H1 (cell line): ENCODE results near the gene RAB3IL1. TPM values are rescaled to one million over a fixed set of nuclear protein-coding genes. Genes with fewer than 3 reads are reported as not detected.

Experiments
- CTCF ChIA-PET: fragments of 300-600 bp; sonication (Branson Sonifier 250); formaldehyde crosslinking; loops from one replicate; lab custom pipeline; 2021; ENCODE audit not compliant: partially characterized antibody; lab: Charles Lee
- POLR2A ChIA-PET: fragments of 300-600 bp; sonication (Branson Sonifier 250); formaldehyde crosslinking; loops from one replicate; lab custom pipeline; 2021; ENCODE audit warnings: inconsistent platforms; ENCODE audit not compliant: partially characterized antibody; lab: Charles Lee
- DNase-seq, 2 experiments: peaks; one replicate each; pipeline versions ENCODE4 v3.0.0 to v3.0.0-alpha.2; 2010 to 2022; ENCODE audit warnings: low spot score in 2 of 2, low read depth in 1 of 2, mixed read lengths in 1 of 2
- FAIRE-seq: peaks from 2 replicates; lab custom pipeline; 2011; peaks lifted over from hg19 to GRCh38; lab: Jason Lieb, UNC
- H2AFZ ChIP-seq: 2 replicates; pipeline ENCODE4 v1.8.1; 2012; ENCODE audit warnings: low read length, inconsistent platforms
- H2AK5ac ChIP-seq: 2 replicates; pipeline ENCODE4 v1.6.1; 2013; ENCODE audit warnings: low read depth, low read length
- H2BK120ac ChIP-seq: replicated peaks from 2 replicates; pipeline ENCODE3; 2013; ENCODE audit warnings: low read depth, low read length, inconsistent platforms
- H2BK12ac ChIP-seq: 2 replicates; pipeline ENCODE4 v1.6.1; 2013; ENCODE audit warnings: low read depth, low read length
- H2BK15ac ChIP-seq: 2 replicates; pipeline ENCODE4 v1.6.1; 2013; ENCODE audit warnings: low read length
- H2BK20ac ChIP-seq: 2 replicates; pipeline ENCODE4 v1.6.1; 2013; ENCODE audit warnings: low read length
- H2BK5ac ChIP-seq: 2 replicates; pipeline ENCODE4 v1.6.1; 2013; ENCODE audit warnings: low read depth, low read length
- H3K14ac ChIP-seq: 2 replicates; pipeline ENCODE4 v1.6.1; 2013; ENCODE audit warnings: inconsistent platforms; ENCODE audit not compliant: insufficient read length
- H3K18ac ChIP-seq: 2 replicates; pipeline ENCODE4 v1.6.1; 2013; ENCODE audit warnings: low read length; ENCODE audit errors: extremely low read depth
- H3K23ac ChIP-seq: 2 replicates; pipeline ENCODE4 v1.6.1; 2013; ENCODE audit warnings: inconsistent platforms; ENCODE audit not compliant: insufficient read length
- H3K23me2 ChIP-seq: 2 replicates; pipeline ENCODE4 v1.6.1; 2013; ENCODE audit warnings: low read depth, low read length
- H3K27ac ChIP-seq: 2 replicates; pipeline ENCODE4 v1.6.1; 2011; ENCODE audit warnings: low read depth, low read length, inconsistent platforms
- H3K27me3 ChIP-seq, 4 experiments: replicated peaks in 1 of 4; 1 replicate in 1 of 4; 2 replicates in 3 of 4; pipeline versions ENCODE4 v1.6.1 to v1.8.1; 2011 to 2013; ENCODE audit warnings: low read length in 3 of 4, mild to moderate bottlenecking in 3 of 4, inconsistent platforms in 2 of 4, mixed read lengths in 2 of 4, moderate library complexity in 1 of 4; ENCODE audit not compliant: control insufficient read depth in 3 of 4, insufficient read depth in 3 of 4; ENCODE audit errors: extremely low read depth in 1 of 4
- H3K36me3 ChIP-seq, 4 experiments: 2 replicates each; pipeline versions ENCODE4 v1.6.1 to v1.8.1; 2011 to 2013; ENCODE audit warnings: mild to moderate bottlenecking in 4 of 4, low read length in 3 of 4, moderate library complexity in 2 of 4, control low read depth in 1 of 4, inconsistent platforms in 1 of 4; ENCODE audit not compliant: insufficient read depth in 4 of 4, control insufficient read depth in 2 of 4
- H3K4ac ChIP-seq: replicated peaks from 2 replicates; pipeline ENCODE3; 2013; ENCODE audit warnings: low read length, low read depth, mixed read lengths, inconsistent platforms; ENCODE audit not compliant: insufficient read length
- H3K4me1 ChIP-seq, 4 experiments: replicated peaks in 1 of 4; 1 replicate in 1 of 4; 2 replicates in 3 of 4; pipeline versions ENCODE4 v1.6.1 to v1.8.1; 2011 to 2013; ENCODE audit warnings: low read length in 3 of 4, inconsistent platforms in 2 of 4, mixed read lengths in 1 of 4; ENCODE audit not compliant: insufficient read depth in 4 of 4, control insufficient read depth in 3 of 4
- H3K4me2 ChIP-seq, 2 experiments: 2 replicates each; pipeline versions ENCODE4 v1.6.1 to v1.8.1; 2011 to 2013; ENCODE audit warnings: low read depth in 2 of 2, low read length in 2 of 2, control low read depth in 1 of 2, inconsistent platforms in 1 of 2, mild to moderate bottlenecking in 1 of 2; ENCODE audit not compliant: insufficient read depth in 1 of 2
- H3K4me3 ChIP-seq, 4 experiments: fragments of 200-600, 300-600 bp in 1 of 4; sonication (generic), shearing (Covaris generic), sonication (Bioruptor Twin) in 1 of 4; 2 replicates each; pipeline versions ENCODE4 v1.5.1 to v1.8.1; 2011 to 2016; ENCODE audit warnings: low read length in 4 of 4, low read depth in 3 of 4, control low read depth in 2 of 4, inconsistent platforms in 2 of 4, mild to moderate bottlenecking in 2 of 4, mixed read lengths in 1 of 4, moderate library complexity in 1 of 4; ENCODE audit not compliant: insufficient read depth in 2 of 4; ENCODE audit errors: extremely low read depth in 1 of 4
- H3K56ac ChIP-seq: replicated peaks from 2 replicates; pipeline ENCODE3; 2013; ENCODE audit warnings: low read depth, mild to moderate bottlenecking, mixed read lengths, low read length, inconsistent platforms; ENCODE audit not compliant: insufficient read length
- H3K79me1 ChIP-seq: 2 replicates; pipeline ENCODE4 v1.6.1; 2013; ENCODE audit warnings: low read depth, low read length, control low read depth
- H3K79me2 ChIP-seq, 2 experiments: 2 replicates each; pipeline versions ENCODE4 v1.6.1 to v1.8.1; 2012 to 2013; ENCODE audit warnings: low read length in 2 of 2, mild to moderate bottlenecking in 2 of 2, inconsistent platforms in 1 of 2; ENCODE audit not compliant: insufficient read depth in 2 of 2, control insufficient read depth in 1 of 2
- H3K9ac ChIP-seq, 4 experiments: replicated peaks in 1 of 4; 1 replicate in 1 of 4; 2 replicates in 3 of 4; pipeline versions ENCODE4 v1.6.1 to v1.8.1; 2011 to 2013; ENCODE audit warnings: low read depth in 3 of 4, low read length in 3 of 4, control low read depth in 2 of 4, mild to moderate bottlenecking in 2 of 4, moderate library complexity in 2 of 4, inconsistent platforms in 1 of 4; ENCODE audit errors: extremely low read depth in 1 of 4
- H3K9me3 ChIP-seq, 2 experiments: 2 replicates each; pipeline versions ENCODE4 v1.6.1 to v1.8.1; 2012 to 2013; ENCODE audit warnings: mild to moderate bottlenecking in 2 of 2, moderate library complexity in 2 of 2, control low read depth in 1 of 2, inconsistent platforms in 1 of 2, low read depth in 1 of 2, low read length in 1 of 2, mixed read lengths in 1 of 2; ENCODE audit not compliant: insufficient read depth in 2 of 2
- H4K20me1 ChIP-seq, 2 experiments: replicated peaks in 1 of 2; 2 replicates each; pipeline versions ENCODE3 to v1.8.1; 2011 to 2013; ENCODE audit warnings: inconsistent platforms in 2 of 2, low read length in 2 of 2, mild to moderate bottlenecking in 1 of 2; ENCODE audit not compliant: insufficient read depth in 2 of 2, control insufficient read depth in 1 of 2
- H4K5ac ChIP-seq: 2 replicates; pipeline ENCODE4 v1.6.1; 2013; ENCODE audit warnings: low read length, low read depth, mixed read lengths, inconsistent platforms; ENCODE audit not compliant: insufficient read length
- H4K8ac ChIP-seq: 2 replicates; pipeline ENCODE4 v1.8.0; 2013; ENCODE audit warnings: mild to moderate bottlenecking, moderate library complexity, low read length, inconsistent platforms; ENCODE audit not compliant: insufficient read depth; ENCODE audit errors: extremely low read depth
- H4K91ac ChIP-seq: replicated peaks from 2 replicates; pipeline ENCODE3; 2013; ENCODE audit warnings: low read length, mixed read lengths, inconsistent platforms; ENCODE audit not compliant: insufficient read length
- BCL11A ChIP-seq, 2 experiments: IDR thresholded peaks; one replicate each; pipeline ENCODE4 v1.6.1; 2011; ENCODE audit warnings: low read depth in 2 of 2, low read length in 2 of 2, mild to moderate bottlenecking in 2 of 2
- EP300 ChIP-seq, 2 experiments: IDR thresholded peaks; 1 replicate in 1 of 2; 2 replicates in 1 of 2; pipeline ENCODE4 v1.6.1; 2011 to 2012; ENCODE audit warnings: low read depth in 2 of 2, low read length in 2 of 2, mild to moderate bottlenecking in 2 of 2, borderline replicate concordance in 1 of 2, inconsistent platforms in 1 of 2, moderate library complexity in 1 of 2
- EZH2 ChIP-seq: fragments of 200-600 bp; sonication (generic); IDR thresholded peaks from 2 replicates; pipeline ENCODE4 v1.7.1; 2012; ENCODE audit warnings: low read depth, mild to moderate bottlenecking, moderate library complexity, low read length, inconsistent platforms; ENCODE audit not compliant: severe bottlenecking
- GABPA ChIP-seq: IDR thresholded peaks from 2 replicates; pipeline ENCODE4 v1.6.1; 2011; ENCODE audit warnings: mild to moderate bottlenecking, low read length, moderate library complexity, borderline replicate concordance; ENCODE audit not compliant: insufficient read depth
- JUN ChIP-seq: IDR thresholded peaks from 2 replicates; pipeline ENCODE4 v1.6.1; 2011; ENCODE audit warnings: low read depth, mild to moderate bottlenecking, improper control_type of control experiment, low read length
- POLR2A ChIP-seq, 2 experiments: IDR thresholded peaks; 1 replicate in 1 of 2; 2 replicates in 1 of 2; pipeline ENCODE4 v1.6.1; 2011; ENCODE audit warnings: low read depth in 2 of 2, low read length in 2 of 2, mild to moderate bottlenecking in 2 of 2; ENCODE audit errors: control extremely low read depth in 1 of 2
- ZNF274 ChIP-seq: IDR thresholded peaks from 2 replicates; pipeline ENCODE4 v1.7.0; 2012; ENCODE audit warnings: low read length, borderline replicate concordance; ENCODE audit errors: extremely low read depth
- WGBS, 2 experiments: shearing (Covaris generic) in 1 of 2; methylation state at CpG; one replicate each; pipeline versions ENCODE4 v1.1.6 to v1.1.7; 2013 to 2015; ENCODE audit warnings: low lambda C conversion rate in 2 of 2, mixed read lengths in 2 of 2, inconsistent platforms in 1 of 2, low coverage in 1 of 2, missing lambda C conversion rate in 1 of 2; ENCODE audit not compliant: insufficient replicate concordance in 2 of 2, insufficient coverage in 1 of 2, insufficient read length in 1 of 2; ENCODE audit errors: extremely low coverage in 1 of 2, missing lambda C conversion rate in 1 of 2; 5-methylcytosine and 5-hydroxymethylcytosine counted together
- polyA plus RNA-seq, 7 experiments: library from polyadenylated mRNA; depleted of rRNA in 3 of 7; stranded (reverse) in 5 of 7; unstranded in 2 of 7; fragments of >200 nt in 5 of 7; fragments of 200-250 nt in 2 of 7; gene quantifications; 1 replicate in 5 of 7; 2 replicates in 1 of 7; 4 replicates in 1 of 7; pipeline versions ENCODE4 v1.2.1 to v1.2.3, GENCODE V29; 2011 to 2013; ENCODE audit warnings: missing spikeins in 2 of 7, mixed read lengths in 2 of 7
- total RNA-seq: library from RNA; stranded (reverse); fragmentation: NEBNext Ultra II Directional; extraction: Animal tissue kit (Norgen Biotek cat#: 25700); gene quantifications from 2 replicates; pipeline ENCODE4 v1.2.1, GENCODE V29; 2021
- TF ChIP-seq, protein P1 (sequence below): IDR thresholded peaks from 2 replicates; pipeline ENCODE4 v1.6.1; 2011; ENCODE audit warnings: low read length, improper control_type of control experiment

RAB3IL1 gene
- total and polyA plus RNA-seq, 2 of the 8 experiments (the other 6 are each of a cell fraction or from before 2014, with no cell fraction given) = 6.8 to 7.9 TPM

DNA sequence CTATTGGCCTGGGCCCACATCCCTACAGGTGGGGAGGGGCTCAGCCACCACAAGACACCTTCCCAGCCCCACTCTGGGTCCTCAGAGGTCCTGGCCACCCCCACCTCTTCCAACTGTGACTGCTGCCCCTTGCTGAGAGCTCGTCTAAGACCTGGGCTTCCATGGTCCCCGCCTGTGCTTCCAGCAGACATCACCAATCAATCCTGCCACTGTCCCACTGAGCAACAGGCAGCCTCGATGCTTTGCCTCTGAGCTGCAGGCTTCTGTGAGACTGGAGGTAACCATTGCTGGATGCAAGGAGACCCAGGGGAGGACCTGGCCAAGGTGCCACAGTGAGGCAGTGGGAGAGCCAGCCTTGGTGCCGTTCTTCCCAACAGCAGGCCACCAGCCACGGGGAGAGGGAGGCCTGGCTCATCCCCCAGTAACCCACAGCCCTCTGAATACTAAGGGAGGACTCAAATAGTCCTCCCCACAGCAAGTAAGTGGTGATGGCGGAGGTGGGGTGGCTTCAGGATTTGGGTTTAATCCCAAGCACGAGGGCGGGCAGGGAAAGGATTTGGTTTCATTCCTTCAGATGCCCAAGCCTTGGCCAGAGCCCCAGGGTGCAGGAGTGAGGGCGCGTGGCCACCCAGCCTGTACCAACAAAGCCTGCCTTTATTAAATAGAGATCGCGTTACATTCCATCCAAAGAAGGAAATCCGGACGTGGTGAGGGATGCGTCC is 20.5 kb downstream of the RAB3IL1 start:
- H3K4ac ChIP-seq = no peak overlapping the region
- H3K9ac ChIP-seq = no peak overlapping the region
- H3K23me2 ChIP-seq = no peaks in the 10 kb centered on the region; the same call in 1 of the 2 replicates
- no peak overlapping the region for H2AFZ ChIP-seq
- no peaks in the 10 kb centered on the region for H3K27me3 ChIP-seq
- H3K18ac ChIP-seq = no peak overlapping the region
- no peak overlapping the region for H2BK5ac ChIP-seq
- H2BK20ac ChIP-seq = no peak overlapping the region
- no peak overlapping the region; the same call in 1 of the 2 replicates for H4K8ac ChIP-seq
- ChIA-PET POLR2A (interaction anchor here (1.1 to 15.5 kb wide), 8 partner anchors 12 to 71 kb away, joined by 3 to 137 read pairs (median 5); partner anchors contain the start of genes BEST1 and FTH1), CTCF (interaction anchor here (0.6 to 23.2 kb wide), 31 partner anchors 9 to 305 kb away, joined by 3 to 658 read pairs (median 7); partner anchors contain the start of genes BEST1, FTH1 and RAB3IL1)
- H2BK12ac ChIP-seq = peak overlapping the region; percentile 77; the same call in 1 of the 2 replicates
- no peaks in the 10 kb centered on the region for H3K79me2 ChIP-seq
- FAIRE-seq (no peak), DNase-seq (no peak)
- H3K56ac ChIP-seq = no peak overlapping the region
- H3K4me2 ChIP-seq = no peak overlapping the region
- H3K36me3 ChIP-seq = no peaks in the 10 kb centered on the region
- no peaks in the 10 kb centered on the region for H3K9me3 ChIP-seq
- H3K79me1 ChIP-seq = no peaks in the 10 kb centered on the region
- no peak overlapping the region for H4K5ac ChIP-seq
- peaks cover 0 to 10% (median 2%) of the 10 kb centered on the region in 4 experiments; a peak in 3 of 7 replicates for H3K4me1 ChIP-seq
- no peak overlapping the region for H3K14ac ChIP-seq
- no peak overlapping the region for H3K27ac ChIP-seq
- peak overlapping the region; percentile 83; the same call in 1 of the 2 replicates for H2AK5ac ChIP-seq
- H3K23ac ChIP-seq = no peak overlapping the region
- H3K4me3 ChIP-seq = no peak overlapping the region
- H2BK15ac ChIP-seq = peak overlapping the region; percentile 90
- H4K91ac ChIP-seq = peak overlapping the region; percentile 30
- H4K20me1 ChIP-seq = no peaks in the 10 kb centered on the region
- no peak overlapping the region for H2BK120ac ChIP-seq
- WGBS, 2 experiments = 83% methylated on average over 15 of the region's 15 CpGs; no CpG with 5 or more reads in 1 of the 2 experiments
- TF ChIP-seq GABPA (no peak), BCL11A (IDR thresholded peaks at IDR 0.05; ENCODE audit: low read depth in 2 of 2, low read length in 2 of 2) (no peak), POLR2A (IDR thresholded peaks at IDR 0.05; ENCODE audit: control extremely low read depth in 1 of 2, low read depth in 2 of 2, low read length in 2 of 2) (no peak), EP300 (IDR thresholded peaks at IDR 0.05; ENCODE audit: borderline replicate concordance in 1 of 2, low read depth in 2 of 2, low read length in 2 of 2) (no peak), ZNF274 (no peak), JUN (no peak), EZH2 (no peak)
- TF ChIP-seq, protein P1, sequence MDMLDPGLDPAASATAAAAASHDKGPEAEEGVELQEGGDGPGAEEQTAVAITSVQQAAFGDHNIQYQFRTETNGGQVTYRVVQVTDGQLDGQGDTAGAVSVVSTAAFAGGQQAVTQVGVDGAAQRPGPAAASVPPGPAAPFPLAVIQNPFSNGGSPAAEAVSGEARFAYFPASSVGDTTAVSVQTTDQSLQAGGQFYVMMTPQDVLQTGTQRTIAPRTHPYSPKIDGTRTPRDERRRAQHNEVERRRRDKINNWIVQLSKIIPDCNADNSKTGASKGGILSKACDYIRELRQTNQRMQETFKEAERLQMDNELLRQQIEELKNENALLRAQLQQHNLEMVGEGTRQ = no peak
